ENCODE measurements around the gene ASPSCR1.

DNA sequence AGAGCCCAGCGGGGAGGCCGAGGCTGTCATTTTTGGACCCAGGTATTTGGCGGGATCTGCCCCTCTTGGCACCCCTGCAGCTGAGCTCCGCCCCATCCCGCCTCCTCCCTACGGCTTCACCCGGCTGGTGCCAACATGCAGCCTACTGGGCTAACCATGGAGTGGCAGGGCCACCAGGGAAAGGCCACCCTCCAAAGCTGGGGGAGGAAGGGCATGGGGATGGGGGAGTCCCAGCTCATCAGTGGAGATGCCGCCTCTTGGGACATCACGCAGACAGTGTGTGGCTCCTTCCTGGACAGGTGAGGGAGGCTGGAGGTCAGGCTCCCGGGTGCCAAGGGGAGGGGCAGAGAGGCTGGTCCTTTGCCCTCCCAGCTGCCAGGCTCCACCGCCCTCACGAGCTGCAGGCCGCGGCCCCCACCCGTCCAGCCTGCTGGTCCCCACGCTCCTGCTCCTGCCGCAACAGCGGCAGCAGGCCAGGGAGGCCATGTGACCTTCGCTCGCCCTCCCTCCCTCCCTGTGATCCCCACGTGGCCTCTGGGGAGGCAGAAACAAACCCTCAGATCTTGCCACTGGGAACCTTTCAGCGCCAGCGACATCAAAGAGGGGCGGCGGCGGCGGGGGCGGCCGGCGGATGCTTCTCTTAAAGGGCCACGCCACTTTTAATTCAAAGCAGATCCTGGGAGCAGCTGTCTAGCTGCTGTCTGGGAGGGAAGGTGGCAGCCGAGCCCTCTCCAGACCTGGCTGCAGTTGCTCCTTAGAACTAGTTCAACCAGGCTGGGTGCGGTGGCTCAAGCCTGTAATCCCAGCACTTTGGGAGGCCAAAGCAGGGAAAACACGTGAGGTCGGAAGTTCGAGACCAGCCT is 9.7 kb upstream of the ASPSCR1 start:
- TF ChIP-seq POLR2AphosphoS5 (IDR thresholded peaks at IDR 0.05) (no peak), EP300 (IDR thresholded peaks at IDR 0.05) (no peak)
- TF ChIP-seq, protein P1, sequence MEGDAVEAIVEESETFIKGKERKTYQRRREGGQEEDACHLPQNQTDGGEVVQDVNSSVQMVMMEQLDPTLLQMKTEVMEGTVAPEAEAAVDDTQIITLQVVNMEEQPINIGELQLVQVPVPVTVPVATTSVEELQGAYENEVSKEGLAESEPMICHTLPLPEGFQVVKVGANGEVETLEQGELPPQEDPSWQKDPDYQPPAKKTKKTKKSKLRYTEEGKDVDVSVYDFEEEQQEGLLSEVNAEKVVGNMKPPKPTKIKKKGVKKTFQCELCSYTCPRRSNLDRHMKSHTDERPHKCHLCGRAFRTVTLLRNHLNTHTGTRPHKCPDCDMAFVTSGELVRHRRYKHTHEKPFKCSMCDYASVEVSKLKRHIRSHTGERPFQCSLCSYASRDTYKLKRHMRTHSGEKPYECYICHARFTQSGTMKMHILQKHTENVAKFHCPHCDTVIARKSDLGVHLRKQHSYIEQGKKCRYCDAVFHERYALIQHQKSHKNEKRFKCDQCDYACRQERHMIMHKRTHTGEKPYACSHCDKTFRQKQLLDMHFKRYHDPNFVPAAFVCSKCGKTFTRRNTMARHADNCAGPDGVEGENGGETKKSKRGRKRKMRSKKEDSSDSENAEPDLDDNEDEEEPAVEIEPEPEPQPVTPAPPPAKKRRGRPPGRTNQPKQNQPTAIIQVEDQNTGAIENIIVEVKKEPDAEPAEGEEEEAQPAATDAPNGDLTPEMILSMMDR (IDR thresholded peaks at IDR 0.05): no peak
